Stimulated activated CD8-positive, alpha-beta memory T cell treated with anti-CD3 and anti-CD28 coated beads, Interleukin-15, amount 100 ng/mL, for 1 hour (primary cell): ENCODE results near the gene SRPRB.

Experiments used
- DNase-seq: peaks from one replicate; pipeline ENCODE4 v3.0.0-alpha.2; 2020; ENCODE audit warnings: low read depth

SRPRB gene

GRCh38 chr3:133825969-133826727 is 20.5 kb downstream of the SRPRB start:
- no peak for DNase-seq

GRCh38 chr3:133827136-133827535 is 21.5 kb downstream of the SRPRB start:
- no peak for DNase-seq

- DNase-seq = no peak
These were observed 22.1 kb downstream of the SRPRB start for GRCh38 chr3:133827684-133828083.

GRCh38 chr3:133828576-133829309 is 23.1 kb downstream of the SRPRB start:
- DNase-seq = no peak

GRCh38 chr3:133829310-133829707 is 23.7 kb downstream of the SRPRB start:
- no peak for DNase-seq

GRCh38 chr3:133830071-133830470 is 24.5 kb downstream of the SRPRB start:
- DNase-seq = no peak

- DNase-seq = no peak
These were observed 26.6 kb downstream of the SRPRB start for GRCh38 chr3:133831966-133832801.

GRCh38 chr3:133832802-133833144 is 27.2 kb downstream of the SRPRB start:
- DNase-seq = no peak

GRCh38 chr3:133833267-133833666 is 27.7 kb downstream of the SRPRB start:
- DNase-seq = no peak

GRCh38 chr3:133833880-133834620 is 28.4 kb downstream of the SRPRB start:
- no peak for DNase-seq

- DNase-seq = no peak
These were observed 29.2 kb downstream of the SRPRB start for GRCh38 chr3:133834621-133835417.

GRCh38 chr3:133835418-133835743 is 29.8 kb downstream of the SRPRB start:
- no peak for DNase-seq

- DNase-seq = no peak
These were observed 30.3 kb downstream of the SRPRB start for GRCh38 chr3:133835961-133836360.

- DNase-seq = no peak
These were observed 31.0 kb downstream of the SRPRB start for GRCh38 chr3:133836497-133837158.

GRCh38 chr3:133837487-133838295 is 32.1 kb downstream of the SRPRB start:
- no peak for DNase-seq

GRCh38 chr3:133838296-133838789 is 32.7 kb downstream of the SRPRB start:
- DNase-seq = no peak

GRCh38 chr3:133838916-133839800 is 33.5 kb downstream of the SRPRB start:
- no peak for DNase-seq

GRCh38 chr3:133840055-133840737 is 34.6 kb downstream of the SRPRB start:
- no peak for DNase-seq
